GM12891 (cell line): ENCODE data around the gene REEP5.
A peak's percentile ranks its signal among the peaks of the same experiment; 100 is the strongest.
"Not testable (repeated sequence)": the region's sequence is repeated elsewhere in the genome, so short reads cannot be mapped to it uniquely, and the experiment has no call there.

Source experiments
- DNase-seq: peaks from one replicate; pipeline ENCODE4 v3.0.0; 2011; ENCODE audit warnings: low spot score; ENCODE audit not compliant: insufficient read length
- FAIRE-seq: peaks from 2 replicates; lab custom pipeline; 2011; peaks lifted over from hg19 to GRCh38; lab: Jason Lieb, UNC
- PAX5 ChIP-seq: IDR thresholded peaks from 2 replicates; pipeline ENCODE4 v1.6.1; 2011; ENCODE audit warnings: low read length, moderate library complexity, mild to moderate bottlenecking; ENCODE audit not compliant: insufficient read depth, severe bottlenecking
- POLR2A ChIP-seq: IDR thresholded peaks from 2 replicates; pipeline ENCODE4 v1.6.1; 2011; ENCODE audit warnings: low read depth, low read length, control low read depth
- POLR2AphosphoS5 ChIP-seq: IDR thresholded peaks from 2 replicates; pipeline ENCODE4 v1.6.1; 2011; ENCODE audit warnings: low read depth, low read length, control low read depth
- POU2F2 ChIP-seq: IDR thresholded peaks from 2 replicates; pipeline ENCODE4 v1.6.1; 2011; ENCODE audit warnings: low read depth, mild to moderate bottlenecking, control low read depth, low read length, moderate library complexity
- SPI1 ChIP-seq: IDR thresholded peaks from 2 replicates; pipeline ENCODE4 v1.6.1; 2011; ENCODE audit warnings: low read depth, low read length, control low read depth
- TAF1 ChIP-seq: IDR thresholded peaks from 2 replicates; pipeline ENCODE4 v1.6.1; 2011; ENCODE audit warnings: low read depth, low read length, control low read depth

REEP5 gene

GRCh38 chr5:112870966-112871365 is 51.1 kb downstream of the REEP5 start:
- no peak for DNase-seq
- no peak for TF ChIP-seq POLR2A
- FAIRE-seq = no peak

GRCh38 chr5:112869948-112870347 is 52.1 kb downstream of the REEP5 start:
- TF ChIP-seq PAX5 = no peak
- no peak for TF ChIP-seq POU2F2
- no peak for TF ChIP-seq TAF1
- TF ChIP-seq POLR2A = no peak
- TF ChIP-seq SPI1 = no peak
- no peak for TF ChIP-seq POLR2AphosphoS5
- no peak for DNase-seq
- no peak for FAIRE-seq

GRCh38 chr5:112867411-112867810 is 54.6 kb downstream of the REEP5 start:
- no peak for DNase-seq
- TF ChIP-seq TAF1 = no peak
- no peak for TF ChIP-seq PAX5
- no peak for TF ChIP-seq SPI1
- no peak for TF ChIP-seq POLR2AphosphoS5
- TF ChIP-seq POLR2A = no peak
- no peak for TF ChIP-seq POU2F2
- no peak for FAIRE-seq

- no peak for TF ChIP-seq POLR2AphosphoS5
- peak; percentile 17; the same call in 1 of the 2 replicates for TF ChIP-seq SPI1
- FAIRE-seq (no peak), DNase-seq (no peak)
These were observed 55.3 kb downstream of the REEP5 start for GRCh38 chr5:112866739-112867138.

- FAIRE-seq (no peak), DNase-seq (no peak)
- TF ChIP-seq SPI1 (no peak), TAF1 (no peak), POLR2AphosphoS5 (no peak), PAX5 (no peak), POU2F2 (no peak), POLR2A (no peak)
These were observed 56.9 kb downstream of the REEP5 start for GRCh38 chr5:112865128-112865527.

- FAIRE-seq = no peak
- TF ChIP-seq PAX5 (no peak), SPI1 (no peak), TAF1 (no peak), POLR2AphosphoS5 (no peak), POLR2A (no peak), POU2F2 (no peak)
These were observed 58.5 kb downstream of the REEP5 start for GRCh38 chr5:112863549-112863948.

GRCh38 chr5:112862085-112862484 is 59.9 kb downstream of the REEP5 start:
- TF ChIP-seq SPI1 (no peak), PAX5 (no peak), POLR2A (no peak), POU2F2 (no peak), TAF1 (no peak), POLR2AphosphoS5 (no peak)
- no peak for DNase-seq
- no peak for FAIRE-seq

More at GRCh38 chr5:112863549-112863948, 58.5 kb downstream of the REEP5 start:
- DNase-seq = no peak

- DNase-seq (no peak), FAIRE-seq (no peak)
- no peak for TF ChIP-seq SPI1
- no peak for TF ChIP-seq POLR2AphosphoS5
- no peak for TF ChIP-seq PAX5
- TF ChIP-seq POLR2A = no peak
- no peak for TF ChIP-seq POU2F2
- TF ChIP-seq TAF1 = no peak
These were observed 60.4 kb downstream of the REEP5 start for GRCh38 chr5:112861638-112861985.

GRCh38 chr5:112860929-112861637 is 60.9 kb downstream of the REEP5 start, which contains the start of gene SRP19:
TSS of gene SRP19 (plus strand) at chr5:112861287. CDS start at chr5:112861377, 90 bp downstream.
- FAIRE-seq = peak; percentile 86
- TF ChIP-seq PAX5 = no peak
- peak; percentile 78; the same call in 1 of the 2 replicates for TF ChIP-seq POLR2AphosphoS5
- TF ChIP-seq POU2F2 = peak; percentile 6; the same call in 1 of the 2 replicates
- peak; percentile 25; the same call in 1 of the 2 replicates for TF ChIP-seq SPI1
- TF ChIP-seq TAF1 = peak; percentile 66
- TF ChIP-seq POLR2A = peak; percentile 82
- peak; percentile 81 for DNase-seq

GRCh38 chr5:112860571-112860928 is 61.5 kb downstream of the REEP5 start:
- not testable (repeated sequence) for DNase-seq, FAIRE-seq
